GM18861 (cell line): Measurements from ENCODE around the gene NEGR1.

Experiments
- ATAC-seq: cut with Tn5 transposase; IDR thresholded peaks from one replicate; pipeline ENCODE4 v1.9.1; 2021; ENCODE audit not compliant: unreplicated experiment

The NEGR1 gene

GRCh38 chr1:72122099-72122880, 160.0 kb downstream of the NEGR1 start:
- no peak for ATAC-seq

- ATAC-seq: no peak
Observed at GRCh38 chr1:72119491-72119890, 162.8 kb downstream of the NEGR1 start.

- ATAC-seq: no peak
Observed at GRCh38 chr1:72117621-72118020, 164.7 kb downstream of the NEGR1 start.

GRCh38 chr1:72115290-72115689, 167.0 kb downstream of the NEGR1 start:
- ATAC-seq: no peak

- no peak for ATAC-seq
Observed at GRCh38 chr1:72111662-72112061, 170.7 kb downstream of the NEGR1 start.

- ATAC-seq: no peak
Observed at GRCh38 chr1:72109916-72110315, 172.4 kb downstream of the NEGR1 start.

GRCh38 chr1:72105201-72105600, 177.1 kb downstream of the NEGR1 start:
- ATAC-seq: no peak

- no peak for ATAC-seq
Observed at GRCh38 chr1:72101840-72102632, 180.3 kb downstream of the NEGR1 start.

GRCh38 chr1:72100771-72101170, 181.6 kb downstream of the NEGR1 start:
- ATAC-seq: no peak

- no peak for ATAC-seq
Observed at GRCh38 chr1:72097851-72098570, 184.3 kb downstream of the NEGR1 start.

- ATAC-seq: no peak
Observed at GRCh38 chr1:72094209-72094608, 188.1 kb downstream of the NEGR1 start.

- no peak for ATAC-seq
Observed at GRCh38 chr1:72086394-72086793, 195.9 kb downstream of the NEGR1 start.

GRCh38 chr1:72075425-72075824, 206.9 kb downstream of the NEGR1 start:
- no peak for ATAC-seq

- no peak for ATAC-seq
Observed at GRCh38 chr1:72066431-72066830, 215.9 kb downstream of the NEGR1 start.

- ATAC-seq: no peak
Observed at GRCh38 chr1:72064196-72065075, 217.9 kb downstream of the NEGR1 start.

GRCh38 chr1:72063364-72064044, 218.8 kb downstream of the NEGR1 start:
- no peak for ATAC-seq

- ATAC-seq: no peak
Observed at GRCh38 chr1:72062584-72062983, 219.8 kb downstream of the NEGR1 start.

GRCh38 chr1:72060466-72061245, 221.7 kb downstream of the NEGR1 start:
- ATAC-seq: no peak

- no peak for ATAC-seq
Observed at GRCh38 chr1:72056516-72056915, 225.8 kb downstream of the NEGR1 start.
